Heart left ventricle (tissue), 16 donors: Measurements from ENCODE around the gene CX3CR1. TPM values are rescaled to one million over a fixed set of nuclear protein-coding genes. Genes with fewer than 3 reads are reported as not detected.
"Not testable (repeated sequence)": the region's sequence is repeated elsewhere in the genome, so short reads cannot be mapped to it uniquely, and the experiment has no call there.

Source experiments
- ATAC-seq, 4 donors: fragments of 200-7000 bp; cut with Tn5 transposase; one replicate each; pipeline ENCODE4 v1.9.1; 2020 to 2022; ENCODE audit warnings: moderate library complexity in 4 of 4, mild to moderate bottlenecking in 3 of 4, moderate number of reproducible peaks in 1 of 4
- DNase-seq, 5 donors: peaks; one replicate each; pipeline ENCODE4 v3.0.0-alpha.2; 2020
- H3K27ac ChIP-seq, 12 donors: fragments of 200-600 bp; sonication (generic) in 4 of 12; one replicate each; pipeline versions ENCODE4 v1.5.0 to v1.8.0; 2016 to 2022; ENCODE audit warnings: mild to moderate bottlenecking in 2 of 12
- H3K27me3 ChIP-seq, 9 donors: fragments of 200-600 bp; sonication (generic) in 2 of 9; one replicate each; pipeline versions ENCODE4 v1.5.1 to v1.8.0; 2016 to 2022; ENCODE audit warnings: mild to moderate bottlenecking in 3 of 9
- H3K36me3 ChIP-seq, 9 donors: fragments of 200-600 bp; sonication (generic) in 2 of 9; one replicate each; pipeline versions ENCODE4 v1.5.0 to v1.8.0; 2018 to 2022; ENCODE audit warnings: mild to moderate bottlenecking in 2 of 9
- H3K4me1 ChIP-seq, 12 donors: fragments of 200-600 bp; sonication (generic) in 4 of 12; one replicate each; pipeline versions ENCODE4 v1.5.0 to v1.8.0; 2016 to 2022; ENCODE audit warnings: mild to moderate bottlenecking in 3 of 12
- H3K4me3 ChIP-seq, 12 donors: fragments of 200-600 bp; sonication (generic) in 4 of 12; one replicate each; pipeline versions ENCODE4 v1.5.0 to v1.8.0; 2017 to 2022; ENCODE audit warnings: mild to moderate bottlenecking in 9 of 12, moderate library complexity in 4 of 12
- H3K9me3 ChIP-seq, 12 donors: fragments of 200-600 bp; sonication (generic) in 4 of 12; one replicate each; pipeline versions ENCODE4 v1.5.0 to v1.8.0; 2016 to 2022; ENCODE audit warnings: mild to moderate bottlenecking in 1 of 12
- POLR2A ChIP-seq, 2 donors: fragments of 450-650 bp; IDR thresholded peaks; one replicate each; pipeline ENCODE4 v1.6.1; 2017; ENCODE audit warnings: antibody characterized with exemption in 2 of 2, mild to moderate bottlenecking in 2 of 2, moderate library complexity in 2 of 2
- WGBS, 4 donors: extraction: QIAGEN DNeasy Blood & Tissue Kit in 2 of 4; methylation state at CpG; one replicate each; pipeline versions ENCODE4 v1.1.5 to v1.1.7; 2013 to 2018; 5-methylcytosine and 5-hydroxymethylcytosine counted together
- intact Hi-C, 10 donors: fragments of 100-400 bp; cut with DNase I; formaldehyde crosslinking; loops; one replicate each; pipeline versions ENCODE4 v1.11.1 to v1.14.2; 2022
- polyA plus RNA-seq, 2 donors: library from polyadenylated mRNA; stranded (reverse); fragments of 200-250 nt; gene quantifications; one replicate each; pipeline ENCODE4 v1.2.3, GENCODE V29; 2013
- total RNA-seq, 9 donors: library from RNA; depleted of rRNA in 2 of 9; stranded (reverse); fragments of >200 nt in 2 of 9; fragmentation: NEBNext Ultra II Directional in 3 of 9; extraction: Animal tissue kit (Norgen Biotek cat#: 25700) in 3 of 9; gene quantifications; one replicate each; pipeline versions ENCODE4 v1.1.0 to v1.2.4, GENCODE V29; 2016 to 2023
- TF ChIP-seq, protein P1 (sequence below), 12 donors: fragments of 200-600 bp; sonication (generic) in 4 of 12; IDR thresholded peaks; one replicate each; pipeline versions ENCODE4 v1.5.0 to v1.8.0; 2018 to 2022; ENCODE audit warnings: antibody characterized with exemption in 12 of 12, mild to moderate bottlenecking in 5 of 12
- donor health status: ischemic (EF 13 %, LVEDD 7.1; RV severe dilation, severe dysfunction).
- donor health status: healthy with polysubstance abuse.
- donor health status: DM: no; HTN: yes; CAD: no.
- donor health status: DM: no; HTN: no; CAD: no.
- donor health status: ischemic (EF 25% LVEDD 6.9; RV normal size, moderate dysfunction).
- donor health status: ischemic (EF 25% LVEDD 5.7; RV mildly dilated, moderate dysfunction).
- donor health status: healthy.
- donor health status: DM: yes; HTN: yes; CAD: no.
- donor health status: ischemic (EF 35%, LVEDD 5.7; RV mildly dilated, moderate dysfunction).
- donor health status: nonischemic (EF 11% LVEDD 7.7; RV severe dilation, severe dysfunction).
- donor health status: DM: yes; HTN: yes; CAD: no.
- donor health status: PGD.
- donor health status: ischemic (EF 29% LVEDD 5.4; RV normal size, mild dysfunction).
- donor health status: nonischemic (EF 23%, LVEDD 6.1; RV moderate dilation, normal function).

The CX3CR1 gene
- total and polyA plus RNA-seq, 11 donors: 0.14 to 11.4 (median 1.1) TPM

GRCh38 chr3:39230453-39230852 is 49.4 kb downstream of the CX3CR1 start:
- no peaks in the 10 kb centered on the region for H3K36me3 ChIP-seq
- H3K4me1 ChIP-seq: peaks cover 0 to 41% (median 3%) of the 10 kb centered on the region in 12 donors
- DNase-seq (no peak), ATAC-seq (no peak)
- no peaks in the 10 kb centered on the region for H3K9me3 ChIP-seq
- H3K27me3 ChIP-seq: no peaks in the 10 kb centered on the region
- no peak overlapping the region for H3K4me3 ChIP-seq
- no peak for TF ChIP-seq POLR2A (IDR thresholded peaks at IDR 0.05)
- TF ChIP-seq, protein P1, sequence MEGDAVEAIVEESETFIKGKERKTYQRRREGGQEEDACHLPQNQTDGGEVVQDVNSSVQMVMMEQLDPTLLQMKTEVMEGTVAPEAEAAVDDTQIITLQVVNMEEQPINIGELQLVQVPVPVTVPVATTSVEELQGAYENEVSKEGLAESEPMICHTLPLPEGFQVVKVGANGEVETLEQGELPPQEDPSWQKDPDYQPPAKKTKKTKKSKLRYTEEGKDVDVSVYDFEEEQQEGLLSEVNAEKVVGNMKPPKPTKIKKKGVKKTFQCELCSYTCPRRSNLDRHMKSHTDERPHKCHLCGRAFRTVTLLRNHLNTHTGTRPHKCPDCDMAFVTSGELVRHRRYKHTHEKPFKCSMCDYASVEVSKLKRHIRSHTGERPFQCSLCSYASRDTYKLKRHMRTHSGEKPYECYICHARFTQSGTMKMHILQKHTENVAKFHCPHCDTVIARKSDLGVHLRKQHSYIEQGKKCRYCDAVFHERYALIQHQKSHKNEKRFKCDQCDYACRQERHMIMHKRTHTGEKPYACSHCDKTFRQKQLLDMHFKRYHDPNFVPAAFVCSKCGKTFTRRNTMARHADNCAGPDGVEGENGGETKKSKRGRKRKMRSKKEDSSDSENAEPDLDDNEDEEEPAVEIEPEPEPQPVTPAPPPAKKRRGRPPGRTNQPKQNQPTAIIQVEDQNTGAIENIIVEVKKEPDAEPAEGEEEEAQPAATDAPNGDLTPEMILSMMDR (IDR thresholded peaks at IDR 0.05): no peak
- WGBS, 4 donors: 81 to 98% (median 94%) methylated on average over 1 of the region's 1 CpG
- intact Hi-C loops: no loop called here
- no peak overlapping the region for H3K27ac ChIP-seq

GRCh38 chr3:39228496-39228895 is 51.3 kb downstream of the CX3CR1 start:
- no peak for TF ChIP-seq POLR2A (IDR thresholded peaks at IDR 0.05)
- TF ChIP-seq, protein P1 (IDR thresholded peaks at IDR 0.05): no peak
- Histone ChIP-seq H3K27ac (no peak overlapping the region), H3K9me3 (no peaks in the 10 kb centered on the region), H3K27me3 (no peaks in the 10 kb centered on the region), H3K4me1 (peaks cover 0 to 22% (median 2%) of the 10 kb centered on the region in 12 donors), H3K4me3 (no peak overlapping the region), H3K36me3 (no peaks in the 10 kb centered on the region)
- 67 to 90% (median 73%) methylated on average over 3 to 4 of the region's 4 CpGs for WGBS, 4 donors
- ATAC-seq (no peak), DNase-seq (no peak)
- intact Hi-C loops: no loop called here

DNA sequence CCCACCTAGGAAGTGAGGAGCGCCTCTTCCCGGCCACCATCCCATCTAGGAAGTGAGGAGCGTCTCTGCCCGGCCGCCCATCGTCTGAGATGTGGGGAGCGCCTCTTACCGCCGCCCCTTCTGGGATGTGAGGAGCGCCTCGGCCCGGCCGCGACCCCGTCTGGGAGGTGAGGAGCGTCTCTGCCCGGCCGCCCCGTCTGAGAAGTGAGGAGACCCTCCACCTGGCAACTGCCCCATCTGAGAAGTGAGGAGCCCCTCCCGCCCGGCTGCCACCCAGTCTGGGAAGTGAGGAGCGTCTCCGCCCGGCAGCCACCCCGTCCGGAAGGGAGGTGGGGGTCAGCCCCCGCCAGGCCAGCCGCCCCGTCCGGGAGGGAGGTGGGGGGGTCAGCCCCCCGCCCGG is 52.2 kb downstream of the CX3CR1 start:
- H3K4me1 ChIP-seq: peaks cover 0 to 13% (median 0%) of the 10 kb centered on the region in 12 donors
- WGBS, 4 donors: 95 to 97% (median 96%) methylated on average over 17 to 30 of the region's 32 CpGs

GRCh38 chr3:39226106-39226741 is 53.6 kb downstream of the CX3CR1 start:
- no peaks in the 10 kb centered on the region for H3K36me3 ChIP-seq
- no peaks in the 10 kb centered on the region for H3K9me3 ChIP-seq
- no peaks in the 10 kb centered on the region for H3K27me3 ChIP-seq
- H3K4me3 ChIP-seq: no peak overlapping the region
- intact Hi-C loops: no loop called here
- peaks cover 0 to 10% (median 0%) of the 10 kb centered on the region in 12 donors for H3K4me1 ChIP-seq
- TF ChIP-seq, protein P1 (IDR thresholded peaks at IDR 0.05): no peak
- no peak for TF ChIP-seq POLR2A (IDR thresholded peaks at IDR 0.05)
- ATAC-seq (no peak), DNase-seq (no peak)
- H3K27ac ChIP-seq: no peak overlapping the region
- 65 to 79% (median 70%) methylated on average over 3 of the region's 3 CpGs for WGBS, 4 donors

More for the DNA sequence above, 52.2 kb downstream of the CX3CR1 start:
- H3K27me3 ChIP-seq, DNase-seq, H3K9me3 ChIP-seq, H3K36me3 ChIP-seq, H3K27ac ChIP-seq, ATAC-seq, intact Hi-C loops, H3K4me3 ChIP-seq: not testable (repeated sequence)

- Histone ChIP-seq H3K4me1 (peaks cover 0 to 24% (median 0%) of the 10 kb centered on the region in 12 donors), H3K27ac (no peak overlapping the region), H3K4me3 (no peak overlapping the region), H3K9me3 (no peaks in the 10 kb centered on the region), H3K36me3 (no peaks in the 10 kb centered on the region), H3K27me3 (no peaks in the 10 kb centered on the region)
- ATAC-seq (no peak), DNase-seq (no peak)
- TF ChIP-seq POLR2A (IDR thresholded peaks at IDR 0.05): no peak
- TF ChIP-seq, protein P1 (IDR thresholded peaks at IDR 0.05): no peak
- 76 to 82% (median 79%) methylated on average over 2 of the region's 2 CpGs for WGBS, 4 donors
- intact Hi-C loops: no loop called here
These were observed 55.5 kb downstream of the CX3CR1 start for GRCh38 chr3:39224288-39224687.
